H1 (cell line): ENCODE data around the gene UPF1. TPM values are rescaled to one million over a fixed set of nuclear protein-coding genes. Genes with fewer than 3 reads are reported as not detected.

Experiments
- CTCF ChIA-PET: fragments of 300-600 bp; sonication (Branson Sonifier 250); formaldehyde crosslinking; loops from one replicate; lab custom pipeline; 2021; ENCODE audit not compliant: partially characterized antibody; lab: Charles Lee
- POLR2A ChIA-PET: fragments of 300-600 bp; sonication (Branson Sonifier 250); formaldehyde crosslinking; loops from one replicate; lab custom pipeline; 2021; ENCODE audit warnings: inconsistent platforms; ENCODE audit not compliant: partially characterized antibody; lab: Charles Lee
- DNase-seq, 2 experiments: peaks; one replicate each; pipeline versions ENCODE4 v3.0.0 to v3.0.0-alpha.2; 2010 to 2022; ENCODE audit warnings: low spot score in 2 of 2, low read depth in 1 of 2, mixed read lengths in 1 of 2
- FAIRE-seq: peaks from 2 replicates; lab custom pipeline; 2011; peaks lifted over from hg19 to GRCh38; lab: Jason Lieb, UNC
- H2AFZ ChIP-seq: 2 replicates; pipeline ENCODE4 v1.8.1; 2012; ENCODE audit warnings: low read length, inconsistent platforms
- H2AK5ac ChIP-seq: 2 replicates; pipeline ENCODE4 v1.6.1; 2013; ENCODE audit warnings: low read depth, low read length
- H2BK120ac ChIP-seq: replicated peaks from 2 replicates; pipeline ENCODE3; 2013; ENCODE audit warnings: low read depth, low read length, inconsistent platforms
- H2BK12ac ChIP-seq: 2 replicates; pipeline ENCODE4 v1.6.1; 2013; ENCODE audit warnings: low read depth, low read length
- H2BK15ac ChIP-seq: 2 replicates; pipeline ENCODE4 v1.6.1; 2013; ENCODE audit warnings: low read length
- H2BK20ac ChIP-seq: 2 replicates; pipeline ENCODE4 v1.6.1; 2013; ENCODE audit warnings: low read length
- H2BK5ac ChIP-seq: 2 replicates; pipeline ENCODE4 v1.6.1; 2013; ENCODE audit warnings: low read depth, low read length
- H3K14ac ChIP-seq: 2 replicates; pipeline ENCODE4 v1.6.1; 2013; ENCODE audit warnings: inconsistent platforms; ENCODE audit not compliant: insufficient read length
- H3K18ac ChIP-seq: 2 replicates; pipeline ENCODE4 v1.6.1; 2013; ENCODE audit warnings: low read length; ENCODE audit errors: extremely low read depth
- H3K23ac ChIP-seq: 2 replicates; pipeline ENCODE4 v1.6.1; 2013; ENCODE audit warnings: inconsistent platforms; ENCODE audit not compliant: insufficient read length
- H3K23me2 ChIP-seq: 2 replicates; pipeline ENCODE4 v1.6.1; 2013; ENCODE audit warnings: low read depth, low read length
- H3K27ac ChIP-seq: 2 replicates; pipeline ENCODE4 v1.6.1; 2011; ENCODE audit warnings: low read depth, low read length, inconsistent platforms
- H3K27me3 ChIP-seq, 4 experiments: replicated peaks in 1 of 4; 1 replicate in 1 of 4; 2 replicates in 3 of 4; pipeline versions ENCODE4 v1.6.1 to v1.8.1; 2011 to 2013; ENCODE audit warnings: low read length in 3 of 4, mild to moderate bottlenecking in 3 of 4, inconsistent platforms in 2 of 4, mixed read lengths in 2 of 4, moderate library complexity in 1 of 4; ENCODE audit not compliant: control insufficient read depth in 3 of 4, insufficient read depth in 3 of 4; ENCODE audit errors: extremely low read depth in 1 of 4
- H3K36me3 ChIP-seq, 4 experiments: 2 replicates each; pipeline versions ENCODE4 v1.6.1 to v1.8.1; 2011 to 2013; ENCODE audit warnings: mild to moderate bottlenecking in 4 of 4, low read length in 3 of 4, moderate library complexity in 2 of 4, control low read depth in 1 of 4, inconsistent platforms in 1 of 4; ENCODE audit not compliant: insufficient read depth in 4 of 4, control insufficient read depth in 2 of 4
- H3K4ac ChIP-seq: replicated peaks from 2 replicates; pipeline ENCODE3; 2013; ENCODE audit warnings: low read length, low read depth, mixed read lengths, inconsistent platforms; ENCODE audit not compliant: insufficient read length
- H3K4me1 ChIP-seq, 4 experiments: replicated peaks in 1 of 4; 1 replicate in 1 of 4; 2 replicates in 3 of 4; pipeline versions ENCODE4 v1.6.1 to v1.8.1; 2011 to 2013; ENCODE audit warnings: low read length in 3 of 4, inconsistent platforms in 2 of 4, mixed read lengths in 1 of 4; ENCODE audit not compliant: insufficient read depth in 4 of 4, control insufficient read depth in 3 of 4
- H3K4me2 ChIP-seq, 2 experiments: 2 replicates each; pipeline versions ENCODE4 v1.6.1 to v1.8.1; 2011 to 2013; ENCODE audit warnings: low read depth in 2 of 2, low read length in 2 of 2, control low read depth in 1 of 2, inconsistent platforms in 1 of 2, mild to moderate bottlenecking in 1 of 2; ENCODE audit not compliant: insufficient read depth in 1 of 2
- H3K4me3 ChIP-seq, 4 experiments: fragments of 200-600, 300-600 bp in 1 of 4; sonication (generic), shearing (Covaris generic), sonication (Bioruptor Twin) in 1 of 4; 2 replicates each; pipeline versions ENCODE4 v1.5.1 to v1.8.1; 2011 to 2016; ENCODE audit warnings: low read length in 4 of 4, low read depth in 3 of 4, control low read depth in 2 of 4, inconsistent platforms in 2 of 4, mild to moderate bottlenecking in 2 of 4, mixed read lengths in 1 of 4, moderate library complexity in 1 of 4; ENCODE audit not compliant: insufficient read depth in 2 of 4; ENCODE audit errors: extremely low read depth in 1 of 4
- H3K56ac ChIP-seq: replicated peaks from 2 replicates; pipeline ENCODE3; 2013; ENCODE audit warnings: low read depth, mild to moderate bottlenecking, mixed read lengths, low read length, inconsistent platforms; ENCODE audit not compliant: insufficient read length
- H3K79me1 ChIP-seq: 2 replicates; pipeline ENCODE4 v1.6.1; 2013; ENCODE audit warnings: low read depth, low read length, control low read depth
- H3K79me2 ChIP-seq, 2 experiments: 2 replicates each; pipeline versions ENCODE4 v1.6.1 to v1.8.1; 2012 to 2013; ENCODE audit warnings: low read length in 2 of 2, mild to moderate bottlenecking in 2 of 2, inconsistent platforms in 1 of 2; ENCODE audit not compliant: insufficient read depth in 2 of 2, control insufficient read depth in 1 of 2
- H3K9ac ChIP-seq, 4 experiments: replicated peaks in 1 of 4; 1 replicate in 1 of 4; 2 replicates in 3 of 4; pipeline versions ENCODE4 v1.6.1 to v1.8.1; 2011 to 2013; ENCODE audit warnings: low read depth in 3 of 4, low read length in 3 of 4, control low read depth in 2 of 4, mild to moderate bottlenecking in 2 of 4, moderate library complexity in 2 of 4, inconsistent platforms in 1 of 4; ENCODE audit errors: extremely low read depth in 1 of 4
- H3K9me3 ChIP-seq, 2 experiments: 2 replicates each; pipeline versions ENCODE4 v1.6.1 to v1.8.1; 2012 to 2013; ENCODE audit warnings: mild to moderate bottlenecking in 2 of 2, moderate library complexity in 2 of 2, control low read depth in 1 of 2, inconsistent platforms in 1 of 2, low read depth in 1 of 2, low read length in 1 of 2, mixed read lengths in 1 of 2; ENCODE audit not compliant: insufficient read depth in 2 of 2
- H4K20me1 ChIP-seq, 2 experiments: replicated peaks in 1 of 2; 2 replicates each; pipeline versions ENCODE3 to v1.8.1; 2011 to 2013; ENCODE audit warnings: inconsistent platforms in 2 of 2, low read length in 2 of 2, mild to moderate bottlenecking in 1 of 2; ENCODE audit not compliant: insufficient read depth in 2 of 2, control insufficient read depth in 1 of 2
- H4K5ac ChIP-seq: 2 replicates; pipeline ENCODE4 v1.6.1; 2013; ENCODE audit warnings: low read length, low read depth, mixed read lengths, inconsistent platforms; ENCODE audit not compliant: insufficient read length
- H4K8ac ChIP-seq: 2 replicates; pipeline ENCODE4 v1.8.0; 2013; ENCODE audit warnings: mild to moderate bottlenecking, moderate library complexity, low read length, inconsistent platforms; ENCODE audit not compliant: insufficient read depth; ENCODE audit errors: extremely low read depth
- H4K91ac ChIP-seq: replicated peaks from 2 replicates; pipeline ENCODE3; 2013; ENCODE audit warnings: low read length, mixed read lengths, inconsistent platforms; ENCODE audit not compliant: insufficient read length
- ATF2 ChIP-seq: IDR thresholded peaks from 2 replicates; pipeline ENCODE4 v1.6.1; 2012; ENCODE audit warnings: low read length, inconsistent platforms
- BRCA1 ChIP-seq: IDR thresholded peaks from 2 replicates; pipeline ENCODE4 v1.6.1; 2012; ENCODE audit warnings: low read depth, low read length, improper control_type of control experiment
- CHD1 ChIP-seq: IDR thresholded peaks from 2 replicates; pipeline ENCODE4 v1.6.1; 2012; ENCODE audit warnings: low read depth, low read length, improper control_type of control experiment
- CHD2 ChIP-seq: IDR thresholded peaks from 2 replicates; pipeline ENCODE4 v1.6.1; 2012; ENCODE audit warnings: low read length, improper control_type of control experiment
- EGR1 ChIP-seq: IDR thresholded peaks from 2 replicates; pipeline ENCODE4 v1.6.1; 2011; ENCODE audit warnings: low read depth, low read length, borderline replicate concordance
- RAD21 ChIP-seq, 2 experiments: IDR thresholded peaks in 1 of 2; conservative IDR thresholded peaks in 1 of 2; 2 replicates each; pipeline ENCODE4 v1.6.1; 2011; ENCODE audit warnings: low read depth in 2 of 2, low read length in 2 of 2, improper control_type of control experiment in 1 of 2, inconsistent platforms in 1 of 2, mild to moderate bottlenecking in 1 of 2, moderate library complexity in 1 of 2
- WGBS, 2 experiments: shearing (Covaris generic) in 1 of 2; methylation state at CpG; one replicate each; pipeline versions ENCODE4 v1.1.6 to v1.1.7; 2013 to 2015; ENCODE audit warnings: low lambda C conversion rate in 2 of 2, mixed read lengths in 2 of 2, inconsistent platforms in 1 of 2, low coverage in 1 of 2, missing lambda C conversion rate in 1 of 2; ENCODE audit not compliant: insufficient replicate concordance in 2 of 2, insufficient coverage in 1 of 2, insufficient read length in 1 of 2; ENCODE audit errors: extremely low coverage in 1 of 2, missing lambda C conversion rate in 1 of 2; 5-methylcytosine and 5-hydroxymethylcytosine counted together
- polyA plus RNA-seq, 7 experiments: library from polyadenylated mRNA; depleted of rRNA in 3 of 7; stranded (reverse) in 5 of 7; unstranded in 2 of 7; fragments of >200 nt in 5 of 7; fragments of 200-250 nt in 2 of 7; gene quantifications; 1 replicate in 5 of 7; 2 replicates in 1 of 7; 4 replicates in 1 of 7; pipeline versions ENCODE4 v1.2.1 to v1.2.3, GENCODE V29; 2011 to 2013; ENCODE audit warnings: missing spikeins in 2 of 7, mixed read lengths in 2 of 7
- total RNA-seq: library from RNA; stranded (reverse); fragmentation: NEBNext Ultra II Directional; extraction: Animal tissue kit (Norgen Biotek cat#: 25700); gene quantifications from 2 replicates; pipeline ENCODE4 v1.2.1, GENCODE V29; 2021
- TF ChIP-seq, protein P1 (sequence below), 3 experiments: IDR thresholded peaks; 1 replicate in 2 of 3; 2 replicates in 1 of 3; pipeline versions ENCODE4 v1.5.1 to v1.6.1; 2011; ENCODE audit warnings: low read length in 3 of 3, mild to moderate bottlenecking in 3 of 3, inconsistent platforms in 2 of 3, low read depth in 1 of 3, moderate library complexity in 1 of 3; ENCODE audit not compliant: insufficient read depth in 1 of 3; ENCODE audit errors: control extremely low read depth in 1 of 3

UPF1 gene
- total and polyA plus RNA-seq, 2 of the 8 experiments (the other 6 are each of a cell fraction or from before 2014, with no cell fraction given) = 46.4 to 62.0 TPM

- H3K4me3 ChIP-seq = no peak overlapping the region
- H4K91ac ChIP-seq = no peak overlapping the region
- no peak overlapping the region for H2BK15ac ChIP-seq
- H3K27me3 ChIP-seq = no peaks in the 10 kb centered on the region
- H2BK12ac ChIP-seq = no peak overlapping the region
- H3K79me1 ChIP-seq = peaks cover 20% of the 10 kb centered on the region; the same call in 1 of the 2 replicates
- peak in 1 of 2 experiments; percentile 86 for DNase-seq
- FAIRE-seq = peak; percentile 97
- no peaks in the 10 kb centered on the region for H3K23me2 ChIP-seq
- H2AK5ac ChIP-seq = no peak overlapping the region
- H3K56ac ChIP-seq = no peak overlapping the region
- H3K4me2 ChIP-seq = no peak overlapping the region
- no peak overlapping the region for H2BK120ac ChIP-seq
- H4K20me1 ChIP-seq = peaks cover 42 to 52% of the 10 kb centered on the region in 2 experiments
- peaks cover 0 to 65% of the 10 kb centered on the region in 2 experiments; a peak in 3 of 4 replicates for H3K79me2 ChIP-seq
- CTCF ChIA-PET = interaction anchor here (0.7 to 19.5 kb wide), 40 partner anchors 13 to 909 kb away, joined by 3 to 247 read pairs (median 5); partner anchors contain the start of gene UPF1
- H3K23ac ChIP-seq = no peak overlapping the region
- no peak overlapping the region for H3K4ac ChIP-seq
- no peaks in the 10 kb centered on the region for H3K4me1 ChIP-seq
- H3K36me3 ChIP-seq = peaks cover 10 to 23% (median 18%) of the 10 kb centered on the region in 4 experiments
- H2BK5ac ChIP-seq = no peak overlapping the region
- no peak overlapping the region; the same call in 1 of the 2 replicates for H3K18ac ChIP-seq
- H3K14ac ChIP-seq = no peak overlapping the region
- H3K27ac ChIP-seq = no peak overlapping the region
- no peak overlapping the region for H3K9ac ChIP-seq
- H2BK20ac ChIP-seq = no peak overlapping the region
- H2AFZ ChIP-seq = no peak overlapping the region
- no peak overlapping the region for H4K8ac ChIP-seq
- POLR2A ChIA-PET = interaction anchor here (0.8 to 2.6 kb wide), 4 partner anchors 13 to 74 kb away, joined by 3 to 5 read pairs (median 4); partner anchors contain the start of gene UPF1
- H3K9me3 ChIP-seq = no peaks in the 10 kb centered on the region
- no peak overlapping the region for H4K5ac ChIP-seq
- WGBS, 2 experiments = 79% methylated on average over 19 of the region's 19 CpGs; no CpG with 5 or more reads in 1 of the 2 experiments
- TF ChIP-seq EGR1 = no peak
- no peak for TF ChIP-seq ATF2
- peak; percentile 95 to 96 for TF ChIP-seq RAD21 (IDR thresholded peaks at IDR 0.05 in 1 of 2, conservative IDR thresholded peaks at IDR 0.05 in 1 of 2; ENCODE audit: low read depth in 2 of 2, low read length in 2 of 2)
- no peak for TF ChIP-seq CHD1
- TF ChIP-seq, protein P1, sequence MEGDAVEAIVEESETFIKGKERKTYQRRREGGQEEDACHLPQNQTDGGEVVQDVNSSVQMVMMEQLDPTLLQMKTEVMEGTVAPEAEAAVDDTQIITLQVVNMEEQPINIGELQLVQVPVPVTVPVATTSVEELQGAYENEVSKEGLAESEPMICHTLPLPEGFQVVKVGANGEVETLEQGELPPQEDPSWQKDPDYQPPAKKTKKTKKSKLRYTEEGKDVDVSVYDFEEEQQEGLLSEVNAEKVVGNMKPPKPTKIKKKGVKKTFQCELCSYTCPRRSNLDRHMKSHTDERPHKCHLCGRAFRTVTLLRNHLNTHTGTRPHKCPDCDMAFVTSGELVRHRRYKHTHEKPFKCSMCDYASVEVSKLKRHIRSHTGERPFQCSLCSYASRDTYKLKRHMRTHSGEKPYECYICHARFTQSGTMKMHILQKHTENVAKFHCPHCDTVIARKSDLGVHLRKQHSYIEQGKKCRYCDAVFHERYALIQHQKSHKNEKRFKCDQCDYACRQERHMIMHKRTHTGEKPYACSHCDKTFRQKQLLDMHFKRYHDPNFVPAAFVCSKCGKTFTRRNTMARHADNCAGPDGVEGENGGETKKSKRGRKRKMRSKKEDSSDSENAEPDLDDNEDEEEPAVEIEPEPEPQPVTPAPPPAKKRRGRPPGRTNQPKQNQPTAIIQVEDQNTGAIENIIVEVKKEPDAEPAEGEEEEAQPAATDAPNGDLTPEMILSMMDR (IDR thresholded peaks at IDR 0.05; ENCODE audit: control extremely low read depth in 1 of 3, insufficient read depth in 1 of 3, low read depth in 1 of 3, low read length in 3 of 3) = peak; percentile 95 to 99 (median 96)
- TF ChIP-seq BRCA1 = no peak
- TF ChIP-seq CHD2 = no peak
Observed at GRCh38 chr19:18846862-18847548, 15.2 kb downstream of the UPF1 start.
